Measurements from ENCODE around the gene TNFAIP8.

The TNFAIP8 gene

GRCh38 chr5:119353686-119354366, 2.0 kb upstream of the TNFAIP8 start:
- no peak for DNase-seq

GRCh38 chr5:119354537-119355243, 1.1 kb upstream of the TNFAIP8 start:
- DNase-seq: no peak

- no peak for DNase-seq
Observed at GRCh38 chr5:119355244-119355638, 578 bp upstream of the TNFAIP8 start.

GRCh38 chr5:119356612-119357188, 881 bp downstream of the TNFAIP8 start:
- DNase-seq: no peak

- DNase-seq: no peak
Observed at GRCh38 chr5:119357270-119357669, 1.5 kb downstream of the TNFAIP8 start.

- no peak for DNase-seq
Observed at GRCh38 chr5:119357808-119358529, 2.1 kb downstream of the TNFAIP8 start.

GRCh38 chr5:119358530-119358900, 2.7 kb downstream of the TNFAIP8 start:
- no peak for DNase-seq

- no peak for DNase-seq
Observed at GRCh38 chr5:119358901-119359603, 3.2 kb downstream of the TNFAIP8 start.

- DNase-seq: no peak
Observed at GRCh38 chr5:119359737-119360413, 4.1 kb downstream of the TNFAIP8 start.

- no peak for DNase-seq
Observed at GRCh38 chr5:119360905-119361593, 5.2 kb downstream of the TNFAIP8 start.

GRCh38 chr5:119361594-119362125, 5.8 kb downstream of the TNFAIP8 start:
- DNase-seq: no peak

- DNase-seq: no peak
Observed at GRCh38 chr5:119362714-119363113, 6.9 kb downstream of the TNFAIP8 start.

- no peak for DNase-seq
Observed at GRCh38 chr5:119363271-119363670, 7.5 kb downstream of the TNFAIP8 start.

GRCh38 chr5:119363936-119364335, 8.1 kb downstream of the TNFAIP8 start:
- DNase-seq: no peak

- DNase-seq: no peak
Observed at GRCh38 chr5:119365847-119366539, 10.2 kb downstream of the TNFAIP8 start.

GRCh38 chr5:119366540-119366881, 10.7 kb downstream of the TNFAIP8 start:
- DNase-seq: peak; percentile 56

- DNase-seq: peak; percentile 59
Observed at GRCh38 chr5:119367502-119368237, 11.9 kb downstream of the TNFAIP8 start.

GRCh38 chr5:119368238-119368630, 12.4 kb downstream of the TNFAIP8 start:
- peak; percentile 82 for DNase-seq

- DNase-seq: no peak
Observed at GRCh38 chr5:119370486-119370885, 14.7 kb downstream of the TNFAIP8 start.

- no peak for DNase-seq
Observed at GRCh38 chr5:119371146-119371545, 15.3 kb downstream of the TNFAIP8 start.
